Progenitor cell of endocrine pancreas (in vitro differentiated cells): ENCODE measurements around the gene PNMA6F. TPM values are rescaled to one million over a fixed set of nuclear protein-coding genes. Genes with fewer than 3 reads are reported as not detected.

Source experiments
- DNase-seq: peaks from one replicate; pipeline ENCODE4 v3.0.0; 2021; ENCODE audit warnings: low spot score; ENCODE audit not compliant: unreplicated experiment
- H3K27ac Mint-ChIP-seq: 2 replicates; pipeline ENCODE4 v1.8.0; 2021; ENCODE audit warnings: mild to moderate bottlenecking, moderate library complexity, mixed read lengths
- H3K27me3 Mint-ChIP-seq: 2 replicates; pipeline ENCODE4 v1.8.0; 2021; ENCODE audit warnings: mixed read lengths
- H3K36me3 Mint-ChIP-seq: 2 replicates; pipeline ENCODE4 v1.8.0; 2022; ENCODE audit warnings: mixed read lengths; ENCODE audit not compliant: insufficient read depth
- H3K4me1 Mint-ChIP-seq: 2 replicates; pipeline ENCODE4 v1.8.0; 2021; ENCODE audit warnings: low read depth, mixed read lengths
- H3K4me3 Mint-ChIP-seq: 2 replicates; pipeline ENCODE4 v1.8.0; 2021; ENCODE audit warnings: low read depth, mild to moderate bottlenecking, moderate library complexity, mixed read lengths
- H3K9me3 Mint-ChIP-seq: 2 replicates; pipeline ENCODE4 v1.8.0; 2021; ENCODE audit warnings: low read depth, mixed read lengths
- total RNA-seq: library from RNA; stranded (reverse); gene quantifications from 2 replicates; pipeline ENCODE4 v1.2.1, GENCODE V29; 2021
- TF ChIP-seq, protein P1 (sequence below): fragments of 200-600 bp; sonication (generic); IDR thresholded peaks from one replicate; pipeline ENCODE4 v1.5.0; 2021; ENCODE audit warnings: antibody characterized with exemption, mild to moderate bottlenecking; ENCODE audit not compliant: unreplicated experiment

Gene PNMA6F
- total RNA-seq, 1 donor from 2014 or later = not detected

DNA sequence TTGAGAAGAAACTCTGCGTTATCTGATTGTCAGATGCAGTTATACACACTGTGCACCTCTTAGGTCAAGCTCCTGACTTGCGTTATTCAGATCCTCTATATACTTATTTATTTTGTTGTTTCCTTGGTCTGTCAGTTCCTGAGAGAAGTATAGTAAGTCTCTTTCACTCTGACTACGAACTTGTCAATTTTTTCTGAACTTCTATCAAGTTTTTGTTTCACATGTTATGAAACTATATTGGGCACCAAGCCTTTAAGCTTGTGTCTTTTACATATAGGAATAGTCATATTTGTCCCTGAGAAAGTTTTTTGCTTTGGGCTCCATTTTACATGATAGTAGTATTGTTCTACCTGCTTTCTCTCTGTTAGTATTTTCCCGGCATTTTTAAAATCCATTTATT is 44.1 kb upstream of the PNMA6F start:
- H3K36me3 Mint-ChIP-seq = no peaks in the 10 kb centered on the region
- peaks cover 26% of the 10 kb centered on the region for H3K9me3 Mint-ChIP-seq
- H3K27ac Mint-ChIP-seq = no peak overlapping the region

DNA sequence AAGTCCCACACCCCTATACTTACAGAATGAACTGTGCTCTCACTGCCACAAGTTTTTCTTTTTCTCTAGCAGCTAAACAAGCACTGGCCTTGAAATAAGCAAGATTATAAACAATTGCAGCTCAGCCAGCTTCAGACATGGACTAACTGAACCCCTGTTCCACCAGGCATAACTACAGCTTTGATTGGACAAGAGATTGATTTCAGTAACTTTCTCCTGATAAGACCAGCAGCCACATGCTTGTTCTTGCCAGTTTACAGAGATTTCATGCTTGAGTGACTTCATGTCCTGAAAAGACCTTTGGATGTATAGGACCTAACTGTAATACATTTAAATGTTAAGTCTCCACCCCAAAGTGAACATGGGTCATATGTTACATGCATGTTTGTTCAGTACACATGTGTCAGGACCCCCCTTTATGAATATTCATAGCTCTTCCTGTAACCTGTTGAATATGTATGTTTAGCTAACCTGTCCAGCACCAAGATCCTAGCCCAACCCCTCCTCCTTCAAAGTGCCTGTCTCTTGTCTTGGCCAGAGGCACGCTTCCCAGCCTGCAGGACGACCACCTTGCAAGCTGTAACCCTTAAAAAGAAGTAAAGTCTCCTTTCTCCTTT is 40.3 kb upstream of the PNMA6F start:
- TF ChIP-seq, protein P1, sequence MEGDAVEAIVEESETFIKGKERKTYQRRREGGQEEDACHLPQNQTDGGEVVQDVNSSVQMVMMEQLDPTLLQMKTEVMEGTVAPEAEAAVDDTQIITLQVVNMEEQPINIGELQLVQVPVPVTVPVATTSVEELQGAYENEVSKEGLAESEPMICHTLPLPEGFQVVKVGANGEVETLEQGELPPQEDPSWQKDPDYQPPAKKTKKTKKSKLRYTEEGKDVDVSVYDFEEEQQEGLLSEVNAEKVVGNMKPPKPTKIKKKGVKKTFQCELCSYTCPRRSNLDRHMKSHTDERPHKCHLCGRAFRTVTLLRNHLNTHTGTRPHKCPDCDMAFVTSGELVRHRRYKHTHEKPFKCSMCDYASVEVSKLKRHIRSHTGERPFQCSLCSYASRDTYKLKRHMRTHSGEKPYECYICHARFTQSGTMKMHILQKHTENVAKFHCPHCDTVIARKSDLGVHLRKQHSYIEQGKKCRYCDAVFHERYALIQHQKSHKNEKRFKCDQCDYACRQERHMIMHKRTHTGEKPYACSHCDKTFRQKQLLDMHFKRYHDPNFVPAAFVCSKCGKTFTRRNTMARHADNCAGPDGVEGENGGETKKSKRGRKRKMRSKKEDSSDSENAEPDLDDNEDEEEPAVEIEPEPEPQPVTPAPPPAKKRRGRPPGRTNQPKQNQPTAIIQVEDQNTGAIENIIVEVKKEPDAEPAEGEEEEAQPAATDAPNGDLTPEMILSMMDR = no peak

More for the DNA sequence above, 44.1 kb upstream of the PNMA6F start:
- Mint-ChIP-seq H3K4me3 (no peak overlapping the region), H3K4me1 (peaks cover 2% of the 10 kb centered on the region), H3K27me3 (peaks cover 5% of the 10 kb centered on the region)
- TF ChIP-seq, protein P1 = no peak
- no peak for DNase-seq

DNA sequence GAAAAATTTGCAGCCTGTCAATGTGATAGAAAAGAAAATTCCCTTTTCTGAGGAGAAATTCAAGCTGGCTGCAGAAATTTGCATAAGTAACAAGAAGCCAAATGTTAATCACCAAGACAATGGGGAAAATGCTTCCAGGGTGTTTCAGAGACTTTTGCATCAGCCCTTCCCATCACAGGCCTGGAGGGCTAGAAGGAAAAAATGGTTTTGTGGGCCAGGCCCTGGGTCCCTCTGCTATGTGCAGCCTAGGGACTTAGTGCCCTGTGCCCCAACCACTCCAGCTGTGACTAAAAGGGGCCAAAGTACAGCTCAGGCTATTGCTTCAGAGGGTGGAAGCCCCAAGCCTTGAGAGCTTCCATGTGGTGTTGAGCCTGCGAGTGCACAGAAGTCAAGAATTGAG is 36.3 kb upstream of the PNMA6F start:
- TF ChIP-seq, protein P1 = no peak
- Mint-ChIP-seq H3K9me3 (peaks cover 27% of the 10 kb centered on the region), H3K36me3 (peaks cover 2% of the 10 kb centered on the region)

More for the DNA sequence above, 40.3 kb upstream of the PNMA6F start:
- H3K27me3 Mint-ChIP-seq = peaks cover 5% of the 10 kb centered on the region
- no peak for DNase-seq
- no peaks in the 10 kb centered on the region for H3K36me3 Mint-ChIP-seq
- no peak overlapping the region for H3K4me3 Mint-ChIP-seq
- H3K27ac Mint-ChIP-seq = no peak overlapping the region
- peaks cover 2% of the 10 kb centered on the region for H3K4me1 Mint-ChIP-seq
- peaks cover 28% of the 10 kb centered on the region for H3K9me3 Mint-ChIP-seq

DNA sequence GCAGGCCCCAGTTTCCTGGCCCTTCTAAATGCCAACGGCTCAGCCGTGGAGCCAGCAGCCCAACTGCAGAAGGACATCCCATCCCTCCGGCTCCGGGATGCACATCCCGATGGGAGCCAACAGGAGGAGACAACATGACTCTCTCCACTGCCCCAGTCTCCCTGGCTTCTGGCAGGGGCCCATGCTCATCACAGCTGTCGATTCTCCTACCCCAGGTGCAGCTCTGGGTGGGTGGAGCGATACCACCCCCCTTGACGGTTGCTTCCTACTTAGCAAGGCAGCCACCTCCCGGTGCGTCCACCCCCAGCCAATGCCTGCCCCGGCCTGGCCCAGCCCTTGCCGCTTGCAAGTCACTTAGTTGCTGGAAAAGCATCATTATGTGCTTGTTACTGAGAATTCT is 31.8 kb upstream of the PNMA6F start:
- Mint-ChIP-seq H3K4me3 (no peak overlapping the region), H3K4me1 (no peaks in the 10 kb centered on the region), H3K9me3 (peaks cover 19% of the 10 kb centered on the region), H3K36me3 (peaks cover 12% of the 10 kb centered on the region), H3K27me3 (no peaks in the 10 kb centered on the region), H3K27ac (no peak overlapping the region)
- no peak for DNase-seq
- TF ChIP-seq, protein P1 = no peak

More for the DNA sequence above, 36.3 kb upstream of the PNMA6F start:
- Mint-ChIP-seq H3K4me1 (peaks cover 2% of the 10 kb centered on the region), H3K27me3 (no peaks in the 10 kb centered on the region), H3K4me3 (no peak overlapping the region), H3K27ac (no peak overlapping the region)
- no peak for DNase-seq

DNA sequence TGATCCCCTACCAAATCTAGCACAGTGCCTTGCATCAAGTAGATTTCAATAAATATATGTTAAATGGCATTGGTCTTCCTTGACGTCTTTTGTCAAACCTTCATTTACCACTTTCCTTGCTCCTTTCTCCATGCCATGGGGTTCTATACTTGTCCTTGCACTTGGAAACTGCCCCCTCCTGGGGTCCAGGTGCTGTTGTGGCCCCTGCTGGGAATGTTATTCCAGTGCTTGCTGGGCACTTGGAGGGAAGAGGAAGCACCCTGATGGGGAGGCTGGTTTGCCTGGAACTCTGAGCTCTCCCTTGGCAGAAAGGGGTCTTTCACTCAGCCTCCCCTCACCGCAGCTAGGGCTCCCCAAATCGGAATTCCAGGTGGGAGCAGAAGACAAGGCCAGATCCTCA is 31.3 kb upstream of the PNMA6F start:
- DNase-seq = no peak
- TF ChIP-seq, protein P1 = no peak
- peaks cover 14% of the 10 kb centered on the region for H3K36me3 Mint-ChIP-seq
- no peaks in the 10 kb centered on the region for H3K27me3 Mint-ChIP-seq
- H3K4me3 Mint-ChIP-seq = no peak overlapping the region
- H3K27ac Mint-ChIP-seq = no peak overlapping the region
- peaks cover 19% of the 10 kb centered on the region for H3K9me3 Mint-ChIP-seq
- H3K4me1 Mint-ChIP-seq = no peaks in the 10 kb centered on the region
